GM06990 (cell line): ENCODE measurements around the gene PKM.
A peak's percentile ranks its signal among the peaks of the same experiment; 100 is the strongest.

Experiments
- DNase-seq: peaks from one replicate; pipeline ENCODE4 v3.0.0-alpha.2; 2011; ENCODE audit not compliant: insufficient read length; ENCODE audit errors: extremely low read depth
- H3K27me3 ChIP-seq: replicated peaks from 2 replicates; pipeline ENCODE4 v1.6.0; 2011; ENCODE audit warnings: low read length; ENCODE audit not compliant: control insufficient read depth, insufficient read depth
- H3K36me3 ChIP-seq: 2 replicates; pipeline ENCODE4 v1.5.1; 2011; ENCODE audit warnings: low read length; ENCODE audit not compliant: control insufficient read depth, insufficient read depth
- H3K4me3 ChIP-seq: replicated peaks from 2 replicates; pipeline ENCODE4 v1.5.1; 2011; ENCODE audit warnings: low read depth, mild to moderate bottlenecking, control low read depth, low read length
- CTCF ChIP-seq: IDR thresholded peaks from 2 replicates; pipeline ENCODE4 v1.5.1; 2011; ENCODE audit warnings: low read length, control low read depth, mild to moderate bottlenecking, inconsistent platforms; ENCODE audit not compliant: insufficient read depth, poor library complexity, severe bottlenecking

PKM gene

GRCh38 chr15:72272213-72272996, 41.4 kb upstream of the PKM start, which contains the start of gene PARP6:
TSS of gene PARP6 (minus strand) at chr15:72272554. CDS start at chr15:72267477, 5,077 bp downstream.
- Histone ChIP-seq H3K27me3 (no peaks in the 10 kb centered on the region), H3K4me3 (peak within 1 kb of the TSS; percentile 96), H3K36me3 (peaks cover under 1% of the 10 kb centered on the region)
- peak; percentile 71 for TF ChIP-seq CTCF
- peak; percentile 100 for DNase-seq

- no peak for DNase-seq
- Histone ChIP-seq H3K27me3 (no peaks in the 10 kb centered on the region), H3K4me3 (peak overlapping the region; percentile 96), H3K36me3 (peaks cover 3% of the 10 kb centered on the region)
- TF ChIP-seq CTCF: no peak
These were observed 40.9 kb upstream of the PKM start for GRCh38 chr15:72271895-72272212.

- TF ChIP-seq CTCF: no peak
- no peak for DNase-seq
- Histone ChIP-seq H3K4me3 (peak overlapping the region; percentile 96), H3K36me3 (peaks cover 7% of the 10 kb centered on the region), H3K27me3 (no peaks in the 10 kb centered on the region)
These were observed 40.2 kb upstream of the PKM start for GRCh38 chr15:72271221-72271620.

GRCh38 chr15:72269739-72270138, 38.7 kb upstream of the PKM start:
- no peak for TF ChIP-seq CTCF
- DNase-seq: no peak
- peaks cover 17% of the 10 kb centered on the region for H3K36me3 ChIP-seq

GRCh38 chr15:72265031-72265430, 34.0 kb upstream of the PKM start:
- no peak for TF ChIP-seq CTCF
- Histone ChIP-seq H3K4me3 (no peak overlapping the region), H3K36me3 (peaks cover 37% of the 10 kb centered on the region), H3K27me3 (no peaks in the 10 kb centered on the region)
- DNase-seq: no peak

More at GRCh38 chr15:72269739-72270138, 38.7 kb upstream of the PKM start:
- no peaks in the 10 kb centered on the region for H3K27me3 ChIP-seq
- no peak overlapping the region for H3K4me3 ChIP-seq
